ENCODE results near the gene RPUSD3.

GRCh38 chr3:9792405-9793160, 51.2 kb downstream of the RPUSD3 start, which contains the start of the genes ARPC4 and TADA3:
- TF ChIP-seq CHD2 (IDR thresholded peaks at IDR 0.05; ENCODE audit: low read depth, low read length) (peak; percentile 98), JUND (IDR thresholded peaks at IDR 0.05; ENCODE audit: borderline replicate concordance, low read depth, low read length) (peak; percentile 97), JUND (tag; IDR thresholded peaks at IDR 0.05; ENCODE audit: borderline replicate concordance, low read depth, low read length) (no peak), PHB2 (IDR thresholded peaks at IDR 0.05; ENCODE audit: low read depth) (no peak; the same call in 1 of the 2 replicates), LEF1 (IDR thresholded peaks at IDR 0.05) (no peak), ATF6 (CRISPR knock-in tag; IDR thresholded peaks at IDR 0.05) (0 out of 2 replicates have a peak, but pooled peaks have one; percentile 25), ZNF263 (CRISPR knock-in tag; IDR thresholded peaks at IDR 0.05; ENCODE audit: borderline replicate concordance) (no peak), ZNF23 (CRISPR knock-in tag; IDR thresholded peaks at IDR 0.05) (no peak), BRD4 (IDR thresholded peaks at IDR 0.05) (peak; percentile 29), EZH2 (IDR thresholded peaks at IDR 0.05; ENCODE audit: borderline replicate concordance, low read depth, low read length) (no peak)

Measured in K562 (cell line).